ENCODE results near the gene MPDZ.

The MPDZ gene

GRCh38 chr9:13142776-13143175 is 136.7 kb downstream of the MPDZ start:
- in situ Hi-C loops (cut with MboI; ENCODE audit: low sequenced_read_pairs): no loop called here

DNA sequence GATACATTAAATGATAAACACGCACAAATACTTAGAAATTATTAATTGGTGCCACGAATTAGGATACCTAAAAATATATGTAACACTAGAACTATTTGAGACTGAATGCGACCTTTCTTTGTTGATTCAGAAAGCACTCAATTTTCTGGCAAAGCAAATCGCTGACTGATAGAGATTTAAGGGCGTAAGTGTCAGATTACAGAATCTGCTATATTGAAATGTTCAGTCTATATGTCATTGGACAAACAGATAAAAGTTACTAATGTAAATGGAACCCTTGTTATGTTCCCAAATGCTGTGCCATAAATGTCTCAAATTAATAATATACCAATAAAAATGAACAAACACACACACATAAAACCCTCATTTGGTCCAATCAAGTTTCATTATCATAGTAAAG is 137.9 kb downstream of the MPDZ start:
- in situ Hi-C loops (cut with MboI; ENCODE audit: low sequenced_read_pairs): no loop called here

DNA sequence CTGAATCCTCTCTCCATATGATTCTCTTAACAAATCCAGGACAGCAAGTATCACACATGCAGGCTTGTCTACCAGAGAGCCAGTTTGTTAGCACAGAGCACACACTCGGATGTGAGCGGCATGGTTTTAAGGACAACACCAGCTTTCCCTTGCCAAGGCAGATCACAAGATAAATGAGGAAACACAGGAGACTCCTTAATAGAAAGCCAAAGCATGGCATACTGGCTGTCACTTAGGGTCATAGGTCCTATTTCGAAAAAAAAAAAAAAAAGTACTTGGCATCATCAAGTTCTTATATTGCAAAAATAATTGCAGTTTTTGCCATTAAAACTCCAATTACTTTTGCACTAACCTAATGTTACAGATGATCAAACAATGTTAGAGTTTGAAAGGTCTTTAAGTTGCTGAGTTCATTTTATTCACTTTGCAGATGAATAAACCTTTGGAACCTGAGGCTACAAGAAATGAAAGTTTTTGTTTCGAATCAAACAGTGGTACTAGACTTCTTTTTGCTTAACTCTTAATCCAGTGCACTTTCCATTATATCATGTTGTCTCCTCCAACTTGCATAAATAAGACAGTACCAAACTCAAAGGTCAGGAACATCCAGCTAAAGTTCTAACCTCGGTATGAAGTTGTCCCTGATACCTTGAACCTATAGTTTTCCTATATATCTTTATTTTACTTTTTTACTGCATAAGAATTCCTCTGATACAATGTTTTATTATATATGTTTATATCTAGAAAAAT is 138.5 kb downstream of the MPDZ start:
- in situ Hi-C loops (cut with MboI; ENCODE audit: low sequenced_read_pairs): no loop called here

DNA sequence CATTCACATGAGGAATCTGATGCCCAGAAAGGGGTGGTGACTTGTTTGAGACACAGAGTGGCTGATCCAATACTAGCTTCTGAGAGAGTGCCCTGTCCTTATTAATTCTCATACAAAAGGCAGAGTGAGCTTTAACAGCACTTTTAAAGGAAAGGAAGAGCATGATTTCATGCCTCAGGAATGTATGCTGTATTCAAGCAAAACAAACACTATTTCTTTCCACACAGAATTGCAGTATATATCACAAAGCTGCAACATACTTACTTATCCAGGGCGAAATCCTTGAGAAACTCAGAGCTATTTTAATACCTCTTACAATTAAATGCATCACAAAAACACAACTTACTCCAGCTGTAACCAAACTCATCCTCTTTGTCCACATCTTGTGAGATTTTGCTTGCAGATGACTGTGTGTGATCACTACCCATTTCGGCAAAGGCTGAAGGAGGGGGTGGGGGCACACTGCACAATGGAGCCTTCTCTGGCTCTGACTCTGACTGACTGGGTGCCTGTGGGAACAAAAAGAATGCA is 139.8 kb downstream of the MPDZ start:
- in situ Hi-C loops (cut with MboI; ENCODE audit: low sequenced_read_pairs): no loop called here

GRCh38 chr9:13137426-13137825 is 142.1 kb downstream of the MPDZ start:
- in situ Hi-C loops (cut with MboI; ENCODE audit: low sequenced_read_pairs): no loop called here

DNA sequence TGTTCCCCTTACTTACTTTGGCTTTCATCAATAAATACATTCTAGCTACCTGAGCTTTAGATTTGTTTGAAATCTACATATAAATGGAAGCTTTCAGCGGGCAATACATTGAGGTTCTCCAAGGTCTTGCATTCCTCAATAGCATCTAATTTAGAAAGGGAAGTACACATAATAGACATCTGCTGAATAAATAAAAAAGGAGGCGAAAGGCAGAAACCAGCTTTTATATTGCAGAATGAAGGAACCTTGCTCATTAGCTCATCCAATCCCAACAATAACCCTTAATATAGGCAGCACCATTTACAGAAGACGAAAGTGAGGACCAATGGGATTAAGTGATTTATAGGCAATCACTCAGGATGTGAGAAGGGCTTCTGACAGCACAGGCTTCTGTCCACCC is 147.5 kb downstream of the MPDZ start:
- in situ Hi-C loops (cut with MboI; ENCODE audit: low sequenced_read_pairs): no loop called here

GRCh38 chr9:13131416-13131815 is 148.1 kb downstream of the MPDZ start:
- in situ Hi-C loops (cut with MboI; ENCODE audit: low sequenced_read_pairs): no loop called here

DNA sequence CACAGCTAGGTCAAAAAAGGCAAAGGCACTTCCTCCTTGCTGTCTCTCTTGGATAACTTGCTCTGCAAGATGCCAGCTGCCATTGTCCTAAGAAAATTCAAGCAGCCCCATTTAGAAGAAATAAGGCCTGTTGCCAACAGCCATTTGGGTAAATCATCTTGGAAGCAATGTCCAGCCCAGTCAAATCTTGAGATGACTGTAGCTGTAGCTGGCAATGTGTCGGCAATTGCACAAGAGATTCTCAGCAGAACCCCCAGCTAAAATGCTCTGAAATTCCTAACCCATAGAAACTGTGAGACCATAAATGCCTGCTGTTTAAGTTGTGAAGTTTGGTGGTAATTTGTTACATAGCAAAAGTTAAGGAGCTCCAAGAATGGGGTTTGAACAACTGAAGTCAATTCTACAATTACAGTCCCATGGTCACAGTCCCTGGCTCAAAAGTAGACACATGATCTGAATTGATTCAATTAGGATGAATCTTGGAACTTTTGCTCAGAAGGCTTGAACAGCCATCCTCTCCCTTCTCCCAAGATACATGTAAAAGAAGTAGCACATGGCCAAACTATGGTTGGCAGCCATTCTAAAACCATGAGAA is 151.1 kb downstream of the MPDZ start:
- in situ Hi-C loops (cut with MboI; ENCODE audit: low sequenced_read_pairs): no loop called here

- in situ Hi-C loops (cut with MboI; ENCODE audit: low sequenced_read_pairs): no loop called here
Measured at GRCh38 chr9:13127131-13127530, 152.4 kb downstream of the MPDZ start.

DNA sequence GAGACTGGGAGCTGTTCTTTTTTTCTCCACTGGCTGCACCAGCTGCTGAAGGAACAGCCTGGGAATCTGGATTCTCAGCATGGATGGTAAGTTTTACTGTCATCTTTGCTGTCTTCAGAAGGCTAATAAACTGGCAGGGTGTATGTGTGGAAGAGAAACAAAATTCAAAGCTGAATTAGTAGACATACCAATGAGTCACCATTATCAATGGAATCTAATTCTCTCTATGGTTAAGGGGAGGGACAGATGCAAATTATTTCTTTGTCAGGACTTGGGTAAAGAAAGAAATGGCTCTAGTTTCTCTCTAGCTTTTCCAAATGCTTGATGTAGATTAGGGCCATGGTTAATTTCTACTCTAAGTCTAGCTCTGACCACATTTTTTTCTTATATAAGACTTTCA is 154.2 kb downstream of the MPDZ start:
- in situ Hi-C loops (cut with MboI; ENCODE audit: low sequenced_read_pairs): no loop called here

DNA sequence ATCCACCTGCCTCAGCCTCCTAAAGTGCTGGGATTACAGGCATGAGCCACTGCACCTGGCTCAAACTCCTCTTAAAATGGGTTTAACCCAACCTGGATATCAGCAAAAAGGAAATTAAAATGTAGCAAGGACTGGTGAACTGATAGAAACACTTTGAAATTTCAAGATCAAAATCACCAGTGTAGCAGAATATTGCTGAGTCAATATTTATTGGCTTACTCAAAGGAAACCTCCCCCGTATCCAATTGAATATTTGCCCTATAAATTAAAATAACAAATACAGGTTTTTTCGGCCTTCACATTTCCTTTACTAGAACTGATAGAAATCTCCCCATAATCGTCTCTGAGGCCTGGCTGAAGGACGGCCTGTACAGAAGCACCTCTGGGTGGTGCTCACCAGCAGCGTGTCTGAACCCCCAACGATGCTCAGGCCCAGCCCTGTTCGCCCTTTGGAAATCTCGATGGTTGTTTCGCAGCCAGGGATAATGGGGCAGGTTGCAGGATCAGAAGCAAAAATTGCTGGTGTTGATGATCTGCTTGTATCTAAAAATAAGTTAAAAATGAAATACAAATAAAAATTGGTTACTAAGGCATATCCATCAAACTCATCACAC is 156.6 kb downstream of the MPDZ start:
- in situ Hi-C loops (cut with MboI; ENCODE audit: low sequenced_read_pairs): no loop called here

DNA sequence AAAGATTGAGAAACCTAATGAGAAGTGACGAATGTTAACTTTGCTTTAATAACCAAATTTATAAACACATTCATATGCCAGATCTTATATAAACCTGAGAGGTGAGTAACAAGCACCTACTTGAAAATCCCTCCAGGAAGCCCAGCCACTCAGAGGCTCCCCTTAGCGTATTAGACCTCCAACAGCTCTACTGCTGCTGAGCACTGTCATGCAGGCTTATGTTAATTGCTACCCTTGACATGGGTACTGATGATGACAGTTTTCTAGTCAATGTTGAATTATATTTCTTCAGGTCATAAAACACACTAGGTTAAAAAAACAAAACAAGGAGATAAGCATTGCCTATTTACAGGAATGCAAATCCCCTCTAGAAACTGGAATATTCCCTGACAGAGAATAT is 161.2 kb downstream of the MPDZ start:
- in situ Hi-C loops (cut with MboI; ENCODE audit: low sequenced_read_pairs): no loop called here

- in situ Hi-C loops (cut with MboI; ENCODE audit: low sequenced_read_pairs): no loop called here
Measured at GRCh38 chr9:13116292-13116691, 163.2 kb downstream of the MPDZ start.

- in situ Hi-C loops (cut with MboI; ENCODE audit: low sequenced_read_pairs): no loop called here
Measured at GRCh38 chr9:13113751-13114150, 165.7 kb downstream of the MPDZ start.

- in situ Hi-C loops (cut with MboI; ENCODE audit: low sequenced_read_pairs): no loop called here
Measured at GRCh38 chr9:13113216-13113615, 166.3 kb downstream of the MPDZ start.

DNA sequence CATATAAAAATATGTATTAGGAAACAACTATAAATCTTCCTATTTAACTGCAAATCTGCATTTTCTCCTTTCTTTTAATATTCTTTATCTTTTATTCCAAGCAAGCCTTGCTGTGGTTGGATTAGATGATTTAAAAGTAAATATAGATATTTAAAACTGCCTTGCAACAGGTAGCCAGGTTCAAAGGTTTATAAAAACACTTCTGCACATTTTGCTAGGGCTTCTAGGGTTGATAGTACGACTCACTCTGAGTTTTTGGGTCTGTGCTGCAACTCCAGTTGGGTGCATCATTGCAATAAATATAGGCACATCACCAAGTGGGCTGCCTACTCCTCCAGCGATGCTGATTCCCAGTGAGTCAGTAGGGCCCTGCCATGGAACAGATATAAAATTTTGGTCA is 167.7 kb downstream of the MPDZ start:
- in situ Hi-C loops (cut with MboI; ENCODE audit: low sequenced_read_pairs): no loop called here

DNA sequence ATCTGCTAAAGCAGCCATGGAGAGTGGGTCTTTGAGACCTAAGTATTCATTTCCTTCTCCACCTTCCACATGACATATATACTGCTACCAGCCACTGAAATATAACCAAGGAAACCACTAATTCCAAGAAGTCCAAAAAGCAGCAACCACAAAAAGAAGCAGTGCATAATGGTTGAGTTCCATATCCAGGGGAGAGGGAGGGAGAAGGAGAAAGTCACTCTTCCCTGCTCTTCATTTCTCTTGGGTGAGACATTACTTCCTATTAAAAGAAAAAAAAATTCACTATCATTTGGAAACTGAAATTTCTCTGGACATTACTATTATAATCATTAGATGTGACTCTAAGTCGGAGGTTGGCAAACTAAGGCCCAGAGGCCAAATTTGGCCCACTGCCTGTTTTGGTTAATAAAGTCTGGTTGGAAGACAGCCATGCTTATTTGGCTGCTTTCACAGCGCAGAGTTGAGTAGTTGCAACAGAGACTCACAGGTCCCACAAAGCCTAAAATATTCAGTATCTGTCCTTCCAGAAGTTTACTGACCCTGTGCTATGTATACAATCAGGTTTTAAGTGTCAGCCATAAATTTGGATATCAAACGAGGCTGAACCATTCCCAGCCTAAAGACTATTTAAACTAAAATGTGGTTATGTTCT is 168.6 kb downstream of the MPDZ start:
- in situ Hi-C loops (cut with MboI; ENCODE audit: low sequenced_read_pairs): no loop called here

DNA sequence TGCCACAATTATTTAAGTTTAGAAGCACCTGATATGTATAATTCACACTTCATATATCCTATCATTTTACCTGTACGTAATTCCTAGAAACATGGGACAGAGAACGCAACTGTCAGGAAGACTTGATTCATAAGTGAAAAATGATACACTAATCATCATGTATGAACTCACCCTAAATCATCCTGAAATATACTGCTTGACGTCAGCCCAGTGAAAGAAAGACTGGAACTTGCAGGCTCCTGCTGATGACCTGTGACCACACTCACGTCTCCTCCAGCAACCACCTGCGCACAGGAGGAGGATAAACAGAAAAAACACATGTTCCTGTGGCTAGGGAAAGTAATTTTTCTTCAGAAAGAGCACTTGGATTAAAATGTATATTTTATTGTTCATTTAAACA is 169.7 kb downstream of the MPDZ start:
- in situ Hi-C loops (cut with MboI; ENCODE audit: low sequenced_read_pairs): no loop called here

DNA sequence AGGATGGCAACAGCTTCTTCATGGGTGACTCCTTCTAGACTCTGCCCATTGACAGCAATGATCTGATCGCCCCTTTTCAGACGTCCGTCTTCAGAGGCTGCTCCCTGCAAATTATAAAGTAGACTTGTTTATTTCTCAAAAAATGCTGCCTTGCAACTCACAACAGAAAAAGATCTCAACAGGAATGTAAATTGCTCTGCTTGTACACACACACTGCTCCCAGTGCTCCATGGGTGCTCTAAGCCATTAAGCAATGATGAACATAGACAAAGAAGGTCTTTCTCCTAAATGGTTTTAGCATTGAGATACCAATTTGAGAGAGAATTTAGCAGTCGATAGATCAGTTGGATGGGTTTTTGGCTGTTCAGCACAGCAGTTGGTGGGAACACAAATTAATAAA is 172.5 kb downstream of the MPDZ start:
- in situ Hi-C loops (cut with MboI; ENCODE audit: low sequenced_read_pairs): no loop called here

GRCh38 chr9:13100914-13101572 is 178.4 kb downstream of the MPDZ start:
- in situ Hi-C loops (cut with MboI; ENCODE audit: low sequenced_read_pairs): no loop called here

DNA sequence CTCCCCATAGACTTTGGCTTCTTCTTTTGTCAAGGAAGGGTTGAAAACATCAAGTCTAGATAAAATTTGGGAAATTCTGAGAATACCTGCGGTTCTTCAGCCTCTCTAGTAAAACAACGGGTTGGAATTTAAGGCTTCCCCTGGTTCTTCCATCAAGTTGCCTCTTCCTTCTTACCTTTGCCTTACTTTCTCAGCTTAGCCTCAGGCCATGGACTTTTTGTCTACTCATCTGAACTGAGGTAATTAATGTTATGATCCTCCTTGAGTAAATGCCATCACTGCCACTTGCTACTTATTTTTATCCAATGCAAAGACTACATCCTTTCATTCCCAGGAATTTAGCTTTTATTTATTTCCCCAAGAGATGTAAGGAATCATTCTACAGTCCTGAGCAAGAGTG is 184.4 kb downstream of the MPDZ start:
- in situ Hi-C loops (cut with MboI; ENCODE audit: low sequenced_read_pairs): no loop called here

All from HL-60/S4 treated with phorbol 12-myristate 13-acetate at 8.2 ng/mL for 4 days and 3 days (cell line).